ENCODE measurements around the gene PDE11A. TPM values are rescaled to one million over a fixed set of nuclear protein-coding genes. Genes with fewer than 3 reads are reported as not detected.
A peak's percentile ranks its signal among the peaks of the same experiment; 100 is the strongest.

The PDE11A gene
- total and polyA plus RNA-seq, 2 of the 13 experiments (the other 11 are each of a cell fraction or from before 2014, with no cell fraction given): 1.2 to 1.7 TPM

GRCh38 chr2:177771191-177771590 lies 301.4 kb downstream of the PDE11A start (continued):
- TF ChIP-seq HOXD1 (CRISPR knock-in tag; IDR thresholded peaks at IDR 0.05) (no peak), ZMYM3 (CRISPR knock-in tag; IDR thresholded peaks at IDR 0.05) (no peak), PHB2 (IDR thresholded peaks at IDR 0.05; ENCODE audit: partially characterized antibody) (no peak), NKX3-1 (CRISPR knock-in tag; IDR thresholded peaks at IDR 0.05) (no peak), KMT2A (CRISPR knock-in tag; IDR thresholded peaks at IDR 0.05) (no peak), ZBTB1 (CRISPR knock-in tag; IDR thresholded peaks at IDR 0.05; ENCODE audit: borderline replicate concordance) (no peak), ZBTB3 (CRISPR knock-in tag; IDR thresholded peaks at IDR 0.05; ENCODE audit: borderline replicate concordance, low read depth) (no peak), ZNF878 (CRISPR knock-in tag; IDR thresholded peaks at IDR 0.05) (no peak), POLR2A (IDR thresholded peaks at IDR 0.05; ENCODE audit: insufficient read depth in 1 of 2, low read depth in 2 of 2, low read length in 2 of 2) (no peak), ZNF331 (CRISPR knock-in tag; IDR thresholded peaks at IDR 0.05) (0 out of 2 replicates have a peak, but pooled peaks have one; percentile 41), TIGD3 (CRISPR knock-in tag; IDR thresholded peaks at IDR 0.05; ENCODE audit: borderline replicate concordance) (no peak), RCOR2 (CRISPR knock-in tag; IDR thresholded peaks at IDR 0.05) (peak; percentile 66), MAFG (CRISPR knock-in tag; IDR thresholded peaks at IDR 0.05) (no peak), ZNF556 (CRISPR knock-in tag; IDR thresholded peaks at IDR 0.05; ENCODE audit: borderline replicate concordance) (no peak), ZBTB39 (CRISPR knock-in tag; IDR thresholded peaks at IDR 0.05) (no peak), SYNCRIP (IDR thresholded peaks at IDR 0.05; ENCODE audit: insufficient read depth, low read depth, low read length) (no peak), RARA (CRISPR knock-in tag; IDR thresholded peaks at IDR 0.05) (peak; percentile 68; the same call in 1 of the 2 replicates), HNRNPH1 (optimal IDR thresholded peaks at IDR 0.05; ENCODE audit: low read depth, low read length) (no peak), NR2F1 (CRISPR knock-in tag; IDR thresholded peaks at IDR 0.05) (peak; percentile 66 to 88; a peak in 3 of 4 replicates), ZFY (CRISPR knock-in tag; IDR thresholded peaks at IDR 0.05) (no peak), BCL3 (CRISPR knock-in tag; IDR thresholded peaks at IDR 0.05) (no peak)
- TF ChIP-seq, protein P1, sequence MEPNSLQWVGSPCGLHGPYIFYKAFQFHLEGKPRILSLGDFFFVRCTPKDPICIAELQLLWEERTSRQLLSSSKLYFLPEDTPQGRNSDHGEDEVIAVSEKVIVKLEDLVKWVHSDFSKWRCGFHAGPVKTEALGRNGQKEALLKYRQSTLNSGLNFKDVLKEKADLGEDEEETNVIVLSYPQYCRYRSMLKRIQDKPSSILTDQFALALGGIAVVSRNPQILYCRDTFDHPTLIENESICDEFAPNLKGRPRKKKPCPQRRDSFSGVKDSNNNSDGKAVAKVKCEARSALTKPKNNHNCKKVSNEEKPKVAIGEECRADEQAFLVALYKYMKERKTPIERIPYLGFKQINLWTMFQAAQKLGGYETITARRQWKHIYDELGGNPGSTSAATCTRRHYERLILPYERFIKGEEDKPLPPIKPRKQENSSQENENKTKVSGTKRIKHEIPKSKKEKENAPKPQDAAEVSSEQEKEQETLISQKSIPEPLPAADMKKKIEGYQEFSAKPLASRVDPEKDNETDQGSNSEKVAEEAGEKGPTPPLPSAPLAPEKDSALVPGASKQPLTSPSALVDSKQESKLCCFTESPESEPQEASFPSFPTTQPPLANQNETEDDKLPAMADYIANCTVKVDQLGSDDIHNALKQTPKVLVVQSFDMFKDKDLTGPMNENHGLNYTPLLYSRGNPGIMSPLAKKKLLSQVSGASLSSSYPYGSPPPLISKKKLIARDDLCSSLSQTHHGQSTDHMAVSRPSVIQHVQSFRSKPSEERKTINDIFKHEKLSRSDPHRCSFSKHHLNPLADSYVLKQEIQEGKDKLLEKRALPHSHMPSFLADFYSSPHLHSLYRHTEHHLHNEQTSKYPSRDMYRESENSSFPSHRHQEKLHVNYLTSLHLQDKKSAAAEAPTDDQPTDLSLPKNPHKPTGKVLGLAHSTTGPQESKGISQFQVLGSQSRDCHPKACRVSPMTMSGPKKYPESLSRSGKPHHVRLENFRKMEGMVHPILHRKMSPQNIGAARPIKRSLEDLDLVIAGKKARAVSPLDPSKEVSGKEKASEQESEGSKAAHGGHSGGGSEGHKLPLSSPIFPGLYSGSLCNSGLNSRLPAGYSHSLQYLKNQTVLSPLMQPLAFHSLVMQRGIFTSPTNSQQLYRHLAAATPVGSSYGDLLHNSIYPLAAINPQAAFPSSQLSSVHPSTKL (CRISPR knock-in tag; IDR thresholded peaks at IDR 0.05): peak; percentile 62
- TF ChIP-seq, protein P2, sequence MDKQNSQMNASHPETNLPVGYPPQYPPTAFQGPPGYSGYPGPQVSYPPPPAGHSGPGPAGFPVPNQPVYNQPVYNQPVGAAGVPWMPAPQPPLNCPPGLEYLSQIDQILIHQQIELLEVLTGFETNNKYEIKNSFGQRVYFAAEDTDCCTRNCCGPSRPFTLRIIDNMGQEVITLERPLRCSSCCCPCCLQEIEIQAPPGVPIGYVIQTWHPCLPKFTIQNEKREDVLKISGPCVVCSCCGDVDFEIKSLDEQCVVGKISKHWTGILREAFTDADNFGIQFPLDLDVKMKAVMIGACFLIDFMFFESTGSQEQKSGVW (CRISPR knock-in tag; IDR thresholded peaks at IDR 0.05; ENCODE audit: borderline replicate concordance): no peak
